Stimulated activated CD8-positive, alpha-beta memory T cell treated with anti-CD3 and anti-CD28 coated beads, Interleukin-4, amount 100 ng/mL, for 24 hours (primary cell): Measurements from ENCODE around the gene NF2.

ENCODE experiments used
- DNase-seq: peaks from one replicate; pipeline ENCODE4 v3.0.0-alpha.2; 2020; ENCODE audit warnings: low read depth

NF2 gene

GRCh38 chr22:29702931-29703501 lies 99.6 kb downstream of the NF2 start:
- no peak for DNase-seq

- no peak for DNase-seq
These were observed 100.2 kb downstream of the NF2 start for GRCh38 chr22:29703569-29704195.

- DNase-seq: no peak
These were observed 101.3 kb downstream of the NF2 start for GRCh38 chr22:29704528-29705285.

- DNase-seq: no peak
These were observed 102.2 kb downstream of the NF2 start for GRCh38 chr22:29705651-29706050.

- no peak for DNase-seq
These were observed 103.1 kb downstream of the NF2 start for GRCh38 chr22:29706486-29706885.

GRCh38 chr22:29707010-29707409 lies 103.6 kb downstream of the NF2 start:
- no peak for DNase-seq

GRCh38 chr22:29707471-29707870 lies 104.0 kb downstream of the NF2 start:
- DNase-seq: no peak

GRCh38 chr22:29710193-29710592 lies 106.8 kb downstream of the NF2 start:
- DNase-seq: no peak

GRCh38 chr22:29710922-29711593 lies 107.6 kb downstream of the NF2 start:
- DNase-seq: no peak

GRCh38 chr22:29712119-29712518 lies 108.7 kb downstream of the NF2 start:
- DNase-seq: no peak

GRCh38 chr22:29713156-29713727 lies 109.8 kb downstream of the NF2 start:
- DNase-seq: no peak

GRCh38 chr22:29715240-29715639 lies 111.8 kb downstream of the NF2 start:
- no peak for DNase-seq

GRCh38 chr22:29715705-29716104 lies 112.3 kb downstream of the NF2 start:
- no peak for DNase-seq

GRCh38 chr22:29716814-29717545 lies 113.5 kb downstream of the NF2 start:
- DNase-seq: no peak

- DNase-seq: no peak
These were observed 114.4 kb downstream of the NF2 start for GRCh38 chr22:29717789-29718188.

- DNase-seq: no peak
These were observed 115.8 kb downstream of the NF2 start for GRCh38 chr22:29718949-29719898.

- DNase-seq: no peak
These were observed 116.6 kb downstream of the NF2 start, which contains the start of gene CABP7 for GRCh38 chr22:29719899-29720645. CABP7 (plus strand) TSS chr22:29720003; CDS start chr22:29720425, 422 bp downstream.

- DNase-seq: no peak
These were observed 117.4 kb downstream of the NF2 start for GRCh38 chr22:29720811-29721323.

GRCh38 chr22:29722151-29722550 lies 118.7 kb downstream of the NF2 start:
- DNase-seq: no peak

- DNase-seq: no peak
These were observed 119.2 kb downstream of the NF2 start for GRCh38 chr22:29722587-29722986.
